AG09319 (cell line): ENCODE data around the gene SLC25A13.

Experiments
- DNase-seq: peaks from one replicate; pipeline ENCODE4 v3.0.0-alpha.2; 2010; ENCODE audit warnings: low read depth; ENCODE audit errors: extremely low read depth
- TF ChIP-seq, protein P1 (sequence below): IDR thresholded peaks from 2 replicates; pipeline ENCODE4 v1.5.1; 2011; ENCODE audit warnings: low read depth, mild to moderate bottlenecking, inconsistent platforms, low read length, moderate library complexity

SLC25A13 gene

DNA sequence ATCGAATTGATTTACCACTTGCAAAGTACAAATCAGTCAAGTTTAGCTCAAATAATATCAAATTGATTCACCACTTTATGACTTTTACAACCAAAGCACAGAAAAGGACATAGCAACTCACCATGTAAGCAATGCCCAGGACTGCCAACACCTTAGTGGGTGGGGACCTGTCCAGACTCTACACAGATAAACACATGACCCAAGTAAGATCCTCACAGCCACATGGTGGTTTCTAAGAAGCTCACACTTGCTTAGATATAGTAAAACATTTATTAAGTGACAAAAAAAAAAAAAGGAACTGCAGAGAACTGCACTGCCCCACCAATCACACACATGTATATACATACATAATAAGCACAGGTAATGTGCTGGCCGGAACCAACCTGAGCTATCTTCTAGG is 116.2 kb downstream of the SLC25A13 start:
- no peak for DNase-seq
- TF ChIP-seq, protein P1, sequence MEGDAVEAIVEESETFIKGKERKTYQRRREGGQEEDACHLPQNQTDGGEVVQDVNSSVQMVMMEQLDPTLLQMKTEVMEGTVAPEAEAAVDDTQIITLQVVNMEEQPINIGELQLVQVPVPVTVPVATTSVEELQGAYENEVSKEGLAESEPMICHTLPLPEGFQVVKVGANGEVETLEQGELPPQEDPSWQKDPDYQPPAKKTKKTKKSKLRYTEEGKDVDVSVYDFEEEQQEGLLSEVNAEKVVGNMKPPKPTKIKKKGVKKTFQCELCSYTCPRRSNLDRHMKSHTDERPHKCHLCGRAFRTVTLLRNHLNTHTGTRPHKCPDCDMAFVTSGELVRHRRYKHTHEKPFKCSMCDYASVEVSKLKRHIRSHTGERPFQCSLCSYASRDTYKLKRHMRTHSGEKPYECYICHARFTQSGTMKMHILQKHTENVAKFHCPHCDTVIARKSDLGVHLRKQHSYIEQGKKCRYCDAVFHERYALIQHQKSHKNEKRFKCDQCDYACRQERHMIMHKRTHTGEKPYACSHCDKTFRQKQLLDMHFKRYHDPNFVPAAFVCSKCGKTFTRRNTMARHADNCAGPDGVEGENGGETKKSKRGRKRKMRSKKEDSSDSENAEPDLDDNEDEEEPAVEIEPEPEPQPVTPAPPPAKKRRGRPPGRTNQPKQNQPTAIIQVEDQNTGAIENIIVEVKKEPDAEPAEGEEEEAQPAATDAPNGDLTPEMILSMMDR: no peak

DNA sequence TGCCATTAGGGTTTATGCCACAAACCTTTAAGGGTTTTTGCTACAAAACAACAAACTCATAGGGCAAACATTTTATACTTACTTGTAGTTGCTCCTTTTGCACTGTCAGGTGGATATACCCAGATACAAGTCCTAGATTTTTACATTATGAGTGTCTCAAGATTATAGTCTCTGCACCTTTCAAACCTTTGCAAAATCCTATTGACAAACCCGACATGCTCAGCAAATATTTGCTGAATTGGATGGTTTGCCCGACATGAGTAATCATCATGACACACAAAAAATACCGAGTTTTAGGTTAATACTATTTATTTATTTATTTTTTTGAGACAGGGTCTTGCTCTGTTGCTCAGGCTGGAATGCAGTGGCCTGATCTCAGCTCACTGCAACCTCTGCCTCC is 117.3 kb downstream of the SLC25A13 start:
- no peak for DNase-seq
- TF ChIP-seq, protein P1: no peak

DNA sequence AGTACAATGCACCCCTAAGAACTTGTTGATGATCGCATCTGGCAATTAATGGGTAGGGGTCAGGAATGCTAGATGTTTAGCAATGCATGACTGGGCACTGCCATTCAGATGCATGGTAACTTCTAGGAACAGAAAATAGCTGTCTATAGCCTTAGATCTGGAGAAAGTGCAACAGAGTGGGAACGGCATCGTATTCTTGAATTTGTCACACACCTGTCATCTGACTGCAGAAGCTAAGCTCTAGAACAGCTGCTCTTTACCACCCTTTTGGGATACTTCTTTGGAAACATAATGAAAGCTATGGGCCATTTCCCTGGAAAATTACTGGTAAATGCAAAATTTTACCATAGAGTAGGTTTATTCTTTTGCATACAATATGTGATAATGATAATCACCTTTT is 118.1 kb downstream of the SLC25A13 start:
- TF ChIP-seq, protein P1: no peak
- no peak for DNase-seq

DNA sequence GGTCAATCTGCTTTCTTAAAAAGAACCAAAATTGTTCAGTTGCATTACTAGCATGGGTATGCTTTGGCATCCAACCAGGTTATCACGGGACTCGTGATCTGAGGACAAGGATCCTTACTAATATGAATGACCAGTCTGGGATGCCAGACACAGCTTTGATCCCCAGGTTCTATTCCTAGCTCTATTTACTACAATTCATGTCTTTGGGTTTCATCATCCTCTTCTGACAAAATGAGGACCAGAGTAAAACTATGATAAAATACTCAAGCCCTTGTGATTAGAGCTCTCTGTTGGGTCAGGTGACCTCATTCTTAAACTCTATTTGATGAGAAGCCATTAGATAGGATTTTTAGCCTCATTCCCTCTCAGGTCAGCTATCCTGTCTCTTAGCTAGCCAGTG is 119.8 kb downstream of the SLC25A13 start:
- DNase-seq: no peak
- TF ChIP-seq, protein P1: no peak

DNA sequence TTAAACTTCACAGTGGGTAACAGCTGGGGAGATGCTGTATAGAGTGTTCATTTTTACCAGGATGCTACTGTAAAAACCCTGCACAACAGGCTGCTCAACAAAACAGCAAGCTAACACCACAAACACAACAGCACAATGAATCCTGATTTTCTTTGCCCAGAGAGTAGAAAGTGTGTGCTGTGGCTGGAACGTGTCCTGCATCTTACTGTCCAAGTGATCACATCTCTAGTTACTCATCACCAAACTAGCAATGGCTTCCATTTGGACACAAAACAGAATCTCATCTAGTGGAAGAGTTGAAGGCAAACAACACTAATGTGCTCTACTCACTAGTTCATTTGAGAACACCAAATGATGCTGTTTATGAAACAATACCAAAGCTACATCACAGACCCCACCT is 121.2 kb downstream of the SLC25A13 start:
- TF ChIP-seq, protein P1: no peak
- no peak for DNase-seq

DNA sequence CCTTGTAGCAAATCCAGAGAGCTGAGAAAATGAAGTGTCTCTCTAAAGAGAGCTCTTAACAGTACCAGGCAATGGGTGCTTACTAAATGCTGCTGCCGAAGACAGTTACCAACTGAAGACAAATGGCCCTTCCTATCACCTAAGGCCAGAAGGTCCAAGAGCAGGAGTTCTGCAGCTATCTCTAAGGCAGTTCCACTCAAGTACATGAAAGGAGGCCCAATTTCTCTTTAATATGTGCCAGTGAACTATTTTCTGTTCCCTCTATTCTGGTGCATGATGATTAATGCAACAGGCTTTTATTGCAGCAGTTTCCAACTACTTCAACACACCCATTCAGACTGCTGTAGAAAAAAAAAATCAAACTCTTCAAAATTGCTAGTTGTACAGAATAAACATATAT is 122.5 kb downstream of the SLC25A13 start:
- no peak for DNase-seq
- TF ChIP-seq, protein P1: no peak

DNA sequence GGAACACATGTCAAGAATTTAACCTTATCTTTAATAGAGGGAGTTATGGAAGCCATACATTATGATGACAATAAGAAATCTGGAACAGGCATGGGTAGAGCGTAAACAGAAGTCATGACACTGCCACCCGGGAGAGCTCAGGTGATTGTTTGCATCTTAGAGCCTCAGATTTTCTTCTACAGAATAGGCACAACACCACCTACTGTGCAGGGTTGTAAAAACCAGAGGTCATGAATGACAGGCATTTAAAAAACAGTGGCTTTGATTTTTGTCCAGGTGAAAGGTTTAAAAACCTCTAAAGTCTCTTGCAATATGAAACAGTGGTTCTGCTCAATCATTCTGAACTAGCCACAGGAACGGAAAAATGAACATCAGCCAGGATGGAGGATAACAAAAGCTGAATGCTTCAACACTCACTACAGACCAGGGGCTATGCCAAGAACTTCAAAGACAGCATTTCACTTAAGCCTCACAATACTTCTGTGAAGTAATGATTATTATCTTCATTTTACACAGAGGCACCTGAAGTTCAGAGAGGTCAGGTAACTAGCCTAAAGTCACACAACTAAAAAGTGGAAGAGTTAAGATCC is 123.8 kb downstream of the SLC25A13 start:
- TF ChIP-seq, protein P1: no peak
- DNase-seq: no peak
